Ishikawa (cell line): Measurements from ENCODE around the gene MTCH2.

Experiments
- CEBPB ChIP-seq: IDR thresholded peaks from 2 replicates; pipeline ENCODE4 v1.6.1; 2012
- EP300 ChIP-seq: IDR thresholded peaks from 2 replicates; pipeline ENCODE4 v1.6.1; 2012; ENCODE audit warnings: borderline replicate concordance
- NFIC ChIP-seq: IDR thresholded peaks from 2 replicates; pipeline ENCODE4 v1.6.1; 2012
- RAD21 ChIP-seq: IDR thresholded peaks from 2 replicates; pipeline ENCODE4 v1.6.1; 2012; ENCODE audit warnings: low read depth
- TAF1 ChIP-seq: IDR thresholded peaks from 2 replicates; pipeline ENCODE4 v1.6.1; 2012; ENCODE audit warnings: low read depth, mild to moderate bottlenecking
- TCF12 ChIP-seq: IDR thresholded peaks from 2 replicates; pipeline ENCODE4 v1.6.1; 2012; ENCODE audit warnings: low read depth
- TEAD4 ChIP-seq: IDR thresholded peaks from 2 replicates; pipeline ENCODE4 v1.6.1; 2012
- YY1 ChIP-seq: IDR thresholded peaks from 2 replicates; pipeline ENCODE4 v1.6.1; 2012; ENCODE audit warnings: low read depth
- TF ChIP-seq, protein P1 (sequence below): IDR thresholded peaks from 2 replicates; pipeline ENCODE4 v1.6.1; 2012

GRCh38 chr11:47672283-47672730, 29.9 kb upstream of the MTCH2 start:
- TF ChIP-seq TCF12 = no peak
- no peak for TF ChIP-seq EP300
- no peak for TF ChIP-seq CEBPB
- no peak for TF ChIP-seq RAD21
- no peak for TF ChIP-seq YY1
- no peak for TF ChIP-seq NFIC
- TF ChIP-seq TEAD4 = no peak
- TF ChIP-seq, protein P1, sequence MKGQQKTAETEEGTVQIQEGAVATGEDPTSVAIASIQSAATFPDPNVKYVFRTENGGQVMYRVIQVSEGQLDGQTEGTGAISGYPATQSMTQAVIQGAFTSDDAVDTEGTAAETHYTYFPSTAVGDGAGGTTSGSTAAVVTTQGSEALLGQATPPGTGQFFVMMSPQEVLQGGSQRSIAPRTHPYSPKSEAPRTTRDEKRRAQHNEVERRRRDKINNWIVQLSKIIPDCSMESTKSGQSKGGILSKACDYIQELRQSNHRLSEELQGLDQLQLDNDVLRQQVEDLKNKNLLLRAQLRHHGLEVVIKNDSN = no peak
- TF ChIP-seq TAF1 = no peak
